H1 (cell line): ENCODE data around the gene ARF6. TPM values are rescaled to one million over a fixed set of nuclear protein-coding genes. Genes with fewer than 3 reads are reported as not detected.

Experiments
- CTCF ChIA-PET: fragments of 300-600 bp; sonication (Branson Sonifier 250); formaldehyde crosslinking; loops from one replicate; lab custom pipeline; 2021; ENCODE audit not compliant: partially characterized antibody; lab: Charles Lee
- POLR2A ChIA-PET: fragments of 300-600 bp; sonication (Branson Sonifier 250); formaldehyde crosslinking; loops from one replicate; lab custom pipeline; 2021; ENCODE audit warnings: inconsistent platforms; ENCODE audit not compliant: partially characterized antibody; lab: Charles Lee
- DNase-seq, 2 experiments: peaks; one replicate each; pipeline versions ENCODE4 v3.0.0 to v3.0.0-alpha.2; 2010 to 2022; ENCODE audit warnings: low spot score in 2 of 2, low read depth in 1 of 2, mixed read lengths in 1 of 2
- FAIRE-seq: peaks from 2 replicates; lab custom pipeline; 2011; peaks lifted over from hg19 to GRCh38; lab: Jason Lieb, UNC
- H2AFZ ChIP-seq: 2 replicates; pipeline ENCODE4 v1.8.1; 2012; ENCODE audit warnings: low read length, inconsistent platforms
- H2AK5ac ChIP-seq: 2 replicates; pipeline ENCODE4 v1.6.1; 2013; ENCODE audit warnings: low read depth, low read length
- H2BK120ac ChIP-seq: replicated peaks from 2 replicates; pipeline ENCODE3; 2013; ENCODE audit warnings: low read depth, low read length, inconsistent platforms
- H2BK12ac ChIP-seq: 2 replicates; pipeline ENCODE4 v1.6.1; 2013; ENCODE audit warnings: low read depth, low read length
- H2BK15ac ChIP-seq: 2 replicates; pipeline ENCODE4 v1.6.1; 2013; ENCODE audit warnings: low read length
- H2BK20ac ChIP-seq: 2 replicates; pipeline ENCODE4 v1.6.1; 2013; ENCODE audit warnings: low read length
- H2BK5ac ChIP-seq: 2 replicates; pipeline ENCODE4 v1.6.1; 2013; ENCODE audit warnings: low read depth, low read length
- H3K14ac ChIP-seq: 2 replicates; pipeline ENCODE4 v1.6.1; 2013; ENCODE audit warnings: inconsistent platforms; ENCODE audit not compliant: insufficient read length
- H3K18ac ChIP-seq: 2 replicates; pipeline ENCODE4 v1.6.1; 2013; ENCODE audit warnings: low read length; ENCODE audit errors: extremely low read depth
- H3K23ac ChIP-seq: 2 replicates; pipeline ENCODE4 v1.6.1; 2013; ENCODE audit warnings: inconsistent platforms; ENCODE audit not compliant: insufficient read length
- H3K23me2 ChIP-seq: 2 replicates; pipeline ENCODE4 v1.6.1; 2013; ENCODE audit warnings: low read depth, low read length
- H3K27ac ChIP-seq: 2 replicates; pipeline ENCODE4 v1.6.1; 2011; ENCODE audit warnings: low read depth, low read length, inconsistent platforms
- H3K27me3 ChIP-seq, 4 experiments: replicated peaks in 1 of 4; 1 replicate in 1 of 4; 2 replicates in 3 of 4; pipeline versions ENCODE4 v1.6.1 to v1.8.1; 2011 to 2013; ENCODE audit warnings: low read length in 3 of 4, mild to moderate bottlenecking in 3 of 4, inconsistent platforms in 2 of 4, mixed read lengths in 2 of 4, moderate library complexity in 1 of 4; ENCODE audit not compliant: control insufficient read depth in 3 of 4, insufficient read depth in 3 of 4; ENCODE audit errors: extremely low read depth in 1 of 4
- H3K36me3 ChIP-seq, 4 experiments: 2 replicates each; pipeline versions ENCODE4 v1.6.1 to v1.8.1; 2011 to 2013; ENCODE audit warnings: mild to moderate bottlenecking in 4 of 4, low read length in 3 of 4, moderate library complexity in 2 of 4, control low read depth in 1 of 4, inconsistent platforms in 1 of 4; ENCODE audit not compliant: insufficient read depth in 4 of 4, control insufficient read depth in 2 of 4
- H3K4ac ChIP-seq: replicated peaks from 2 replicates; pipeline ENCODE3; 2013; ENCODE audit warnings: low read length, low read depth, mixed read lengths, inconsistent platforms; ENCODE audit not compliant: insufficient read length
- H3K4me1 ChIP-seq, 4 experiments: replicated peaks in 1 of 4; 1 replicate in 1 of 4; 2 replicates in 3 of 4; pipeline versions ENCODE4 v1.6.1 to v1.8.1; 2011 to 2013; ENCODE audit warnings: low read length in 3 of 4, inconsistent platforms in 2 of 4, mixed read lengths in 1 of 4; ENCODE audit not compliant: insufficient read depth in 4 of 4, control insufficient read depth in 3 of 4
- H3K4me2 ChIP-seq, 2 experiments: 2 replicates each; pipeline versions ENCODE4 v1.6.1 to v1.8.1; 2011 to 2013; ENCODE audit warnings: low read depth in 2 of 2, low read length in 2 of 2, control low read depth in 1 of 2, inconsistent platforms in 1 of 2, mild to moderate bottlenecking in 1 of 2; ENCODE audit not compliant: insufficient read depth in 1 of 2
- H3K4me3 ChIP-seq, 4 experiments: fragments of 200-600, 300-600 bp in 1 of 4; sonication (generic), shearing (Covaris generic), sonication (Bioruptor Twin) in 1 of 4; 2 replicates each; pipeline versions ENCODE4 v1.5.1 to v1.8.1; 2011 to 2016; ENCODE audit warnings: low read length in 4 of 4, low read depth in 3 of 4, control low read depth in 2 of 4, inconsistent platforms in 2 of 4, mild to moderate bottlenecking in 2 of 4, mixed read lengths in 1 of 4, moderate library complexity in 1 of 4; ENCODE audit not compliant: insufficient read depth in 2 of 4; ENCODE audit errors: extremely low read depth in 1 of 4
- H3K56ac ChIP-seq: replicated peaks from 2 replicates; pipeline ENCODE3; 2013; ENCODE audit warnings: low read depth, mild to moderate bottlenecking, mixed read lengths, low read length, inconsistent platforms; ENCODE audit not compliant: insufficient read length
- H3K79me1 ChIP-seq: 2 replicates; pipeline ENCODE4 v1.6.1; 2013; ENCODE audit warnings: low read depth, low read length, control low read depth
- H3K79me2 ChIP-seq, 2 experiments: 2 replicates each; pipeline versions ENCODE4 v1.6.1 to v1.8.1; 2012 to 2013; ENCODE audit warnings: low read length in 2 of 2, mild to moderate bottlenecking in 2 of 2, inconsistent platforms in 1 of 2; ENCODE audit not compliant: insufficient read depth in 2 of 2, control insufficient read depth in 1 of 2
- H3K9ac ChIP-seq, 4 experiments: replicated peaks in 1 of 4; 1 replicate in 1 of 4; 2 replicates in 3 of 4; pipeline versions ENCODE4 v1.6.1 to v1.8.1; 2011 to 2013; ENCODE audit warnings: low read depth in 3 of 4, low read length in 3 of 4, control low read depth in 2 of 4, mild to moderate bottlenecking in 2 of 4, moderate library complexity in 2 of 4, inconsistent platforms in 1 of 4; ENCODE audit errors: extremely low read depth in 1 of 4
- H3K9me3 ChIP-seq, 2 experiments: 2 replicates each; pipeline versions ENCODE4 v1.6.1 to v1.8.1; 2012 to 2013; ENCODE audit warnings: mild to moderate bottlenecking in 2 of 2, moderate library complexity in 2 of 2, control low read depth in 1 of 2, inconsistent platforms in 1 of 2, low read depth in 1 of 2, low read length in 1 of 2, mixed read lengths in 1 of 2; ENCODE audit not compliant: insufficient read depth in 2 of 2
- H4K20me1 ChIP-seq, 2 experiments: replicated peaks in 1 of 2; 2 replicates each; pipeline versions ENCODE3 to v1.8.1; 2011 to 2013; ENCODE audit warnings: inconsistent platforms in 2 of 2, low read length in 2 of 2, mild to moderate bottlenecking in 1 of 2; ENCODE audit not compliant: insufficient read depth in 2 of 2, control insufficient read depth in 1 of 2
- H4K5ac ChIP-seq: 2 replicates; pipeline ENCODE4 v1.6.1; 2013; ENCODE audit warnings: low read length, low read depth, mixed read lengths, inconsistent platforms; ENCODE audit not compliant: insufficient read length
- H4K8ac ChIP-seq: 2 replicates; pipeline ENCODE4 v1.8.0; 2013; ENCODE audit warnings: mild to moderate bottlenecking, moderate library complexity, low read length, inconsistent platforms; ENCODE audit not compliant: insufficient read depth; ENCODE audit errors: extremely low read depth
- H4K91ac ChIP-seq: replicated peaks from 2 replicates; pipeline ENCODE3; 2013; ENCODE audit warnings: low read length, mixed read lengths, inconsistent platforms; ENCODE audit not compliant: insufficient read length
- BRCA1 ChIP-seq: IDR thresholded peaks from 2 replicates; pipeline ENCODE4 v1.6.1; 2012; ENCODE audit warnings: low read depth, low read length, improper control_type of control experiment
- JUN ChIP-seq: IDR thresholded peaks from 2 replicates; pipeline ENCODE4 v1.6.1; 2011; ENCODE audit warnings: low read depth, mild to moderate bottlenecking, improper control_type of control experiment, low read length
- KDM5A ChIP-seq: fragments of 200-600 bp; IDR thresholded peaks from 2 replicates; pipeline ENCODE4 v1.7.1; 2012; ENCODE audit warnings: mild to moderate bottlenecking, low read length, inconsistent platforms, mixed read lengths
- SP2 ChIP-seq: IDR thresholded peaks from 2 replicates; pipeline ENCODE4 v1.6.1; 2012; ENCODE audit warnings: mild to moderate bottlenecking, low read length, inconsistent platforms
- SRF ChIP-seq: IDR thresholded peaks from 2 replicates; pipeline ENCODE4 v1.6.1; 2011; ENCODE audit warnings: mild to moderate bottlenecking, low read depth, low read length, moderate library complexity
- TBP ChIP-seq: IDR thresholded peaks from 2 replicates; pipeline ENCODE4 v1.6.1; 2011; ENCODE audit warnings: low read depth, low read length, improper control_type of control experiment
- WGBS, 2 experiments: shearing (Covaris generic) in 1 of 2; methylation state at CpG; one replicate each; pipeline versions ENCODE4 v1.1.6 to v1.1.7; 2013 to 2015; ENCODE audit warnings: low lambda C conversion rate in 2 of 2, mixed read lengths in 2 of 2, inconsistent platforms in 1 of 2, low coverage in 1 of 2, missing lambda C conversion rate in 1 of 2; ENCODE audit not compliant: insufficient replicate concordance in 2 of 2, insufficient coverage in 1 of 2, insufficient read length in 1 of 2; ENCODE audit errors: extremely low coverage in 1 of 2, missing lambda C conversion rate in 1 of 2; 5-methylcytosine and 5-hydroxymethylcytosine counted together
- polyA plus RNA-seq, 7 experiments: library from polyadenylated mRNA; depleted of rRNA in 3 of 7; stranded (reverse) in 5 of 7; unstranded in 2 of 7; fragments of >200 nt in 5 of 7; fragments of 200-250 nt in 2 of 7; gene quantifications; 1 replicate in 5 of 7; 2 replicates in 1 of 7; 4 replicates in 1 of 7; pipeline versions ENCODE4 v1.2.1 to v1.2.3, GENCODE V29; 2011 to 2013; ENCODE audit warnings: missing spikeins in 2 of 7, mixed read lengths in 2 of 7
- total RNA-seq: library from RNA; stranded (reverse); fragmentation: NEBNext Ultra II Directional; extraction: Animal tissue kit (Norgen Biotek cat#: 25700); gene quantifications from 2 replicates; pipeline ENCODE4 v1.2.1, GENCODE V29; 2021
- TF ChIP-seq, protein P1 (sequence below): IDR thresholded peaks from 2 replicates; pipeline ENCODE4 v1.6.1; 2012; ENCODE audit warnings: inconsistent platforms
- TF ChIP-seq, protein P2 (sequence below): IDR thresholded peaks from 2 replicates; pipeline ENCODE4 v1.6.1; 2012; ENCODE audit warnings: inconsistent platforms
- TF ChIP-seq, protein P3 (sequence below): IDR thresholded peaks from 2 replicates; pipeline ENCODE4 v1.6.1; 2011; ENCODE audit warnings: low read length, improper control_type of control experiment

The ARF6 gene
- total and polyA plus RNA-seq, 2 of the 8 experiments (the other 6 are each of a cell fraction or from before 2014, with no cell fraction given), result 17.2 to 56.7 TPM

DNA sequence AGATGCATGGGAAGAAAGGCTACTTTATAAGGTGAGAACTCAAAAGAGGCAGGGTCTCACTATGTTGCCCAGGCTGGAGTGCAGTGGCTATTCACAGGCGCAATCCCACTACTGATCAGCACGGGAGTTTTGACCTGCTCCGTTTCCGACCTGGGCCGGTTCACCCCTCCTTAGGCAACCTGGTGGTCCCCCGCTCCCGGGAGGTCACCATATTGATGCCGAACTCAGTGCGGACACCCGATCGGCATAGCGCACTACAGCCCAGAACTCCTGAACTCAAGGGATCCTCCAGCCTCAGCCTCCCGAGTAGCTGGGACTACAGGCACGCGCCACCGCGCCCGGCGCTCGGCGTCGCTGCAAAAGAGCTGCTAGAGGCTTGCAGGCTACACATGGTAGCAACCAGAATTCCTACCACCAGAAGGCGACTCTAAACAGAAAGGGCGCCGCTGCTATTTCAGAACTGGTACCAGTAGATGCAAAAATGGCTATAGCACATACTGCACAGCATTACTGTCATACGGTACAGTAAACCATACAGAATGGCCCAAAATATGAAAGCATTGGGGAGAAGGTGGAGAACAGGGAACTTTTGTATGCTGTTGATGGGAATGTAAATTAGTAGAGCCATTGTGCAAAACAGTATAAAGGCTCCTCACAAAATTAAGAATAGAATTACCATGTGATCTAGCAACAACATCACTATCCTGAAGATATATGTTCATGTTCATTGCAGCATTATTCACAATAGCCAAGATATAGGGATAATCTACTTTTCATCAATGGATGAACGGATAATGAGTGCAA lies 39.1 kb upstream of the ARF6 start:
- H3K4ac ChIP-seq, result no peak overlapping the region
- H3K18ac ChIP-seq, result no peak overlapping the region
- H3K79me1 ChIP-seq, result no peaks in the 10 kb centered on the region
- FAIRE-seq (no peak), DNase-seq (peak in 1 of 2 experiments; percentile 81)
- H3K4me1 ChIP-seq, result no peaks in the 10 kb centered on the region
- no peak overlapping the region for H2BK20ac ChIP-seq
- no peak overlapping the region for H3K4me3 ChIP-seq
- no peak overlapping the region for H3K23ac ChIP-seq
- no peak overlapping the region for H4K5ac ChIP-seq
- no peak overlapping the region for H4K91ac ChIP-seq
- no peak overlapping the region for H2AFZ ChIP-seq
- peaks cover 0 to 15% (median 7%) of the 10 kb centered on the region in 4 experiments; a peak in 4 of 8 replicates for H3K36me3 ChIP-seq
- no peak overlapping the region for H2BK5ac ChIP-seq
- no peak overlapping the region for H2AK5ac ChIP-seq
- no peaks in the 10 kb centered on the region for H3K27me3 ChIP-seq
- no peaks in the 10 kb centered on the region for H4K20me1 ChIP-seq
- H2BK120ac ChIP-seq, result no peak overlapping the region
- H3K4me2 ChIP-seq, result peak overlapping the region in 1 of 2 experiments; percentile 74; a peak in 1 of 4 replicates
- H3K9ac ChIP-seq, result no peak overlapping the region
- H3K27ac ChIP-seq, result no peak overlapping the region
- 44% methylated on average over 22 of the region's 27 CpGs; no CpG with 5 or more reads in 1 of the 2 experiments for WGBS, 2 experiments
- no peak overlapping the region for H2BK15ac ChIP-seq
- H3K56ac ChIP-seq, result no peak overlapping the region
- H3K14ac ChIP-seq, result no peak overlapping the region
- no peak overlapping the region; the same call in 1 of the 2 replicates for H4K8ac ChIP-seq
- POLR2A ChIA-PET, result interaction anchor here (1.6 to 2.0 kb wide), 2 partner anchors 9 to 12 kb away, joined by 7 to 8 read pairs; no protein-coding TSS in a partner anchor
- peaks cover 4 to 26% of the 10 kb centered on the region in 2 experiments; a peak in 2 of 4 replicates for H3K79me2 ChIP-seq
- CTCF ChIA-PET, result interaction anchor here (0.5 to 5.9 kb wide), 15 partner anchors 8 to 364 kb away, joined by 3 to 79 read pairs (median 3); no protein-coding TSS in a partner anchor
- peaks cover 2% of the 10 kb centered on the region; the same call in 1 of the 2 replicates for H3K23me2 ChIP-seq
- no peak overlapping the region for H2BK12ac ChIP-seq
- no peaks in the 10 kb centered on the region for H3K9me3 ChIP-seq
- TF ChIP-seq BRCA1 (no peak), TBP (peak; percentile 84), SP2 (no peak), KDM5A (no peak), JUN (no peak), SRF (peak; percentile 11; the same call in 1 of the 2 replicates)
- TF ChIP-seq, protein P1, sequence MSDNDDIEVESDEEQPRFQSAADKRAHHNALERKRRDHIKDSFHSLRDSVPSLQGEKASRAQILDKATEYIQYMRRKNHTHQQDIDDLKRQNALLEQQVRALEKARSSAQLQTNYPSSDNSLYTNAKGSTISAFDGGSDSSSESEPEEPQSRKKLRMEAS, result peak; percentile 78
- TF ChIP-seq, protein P2, sequence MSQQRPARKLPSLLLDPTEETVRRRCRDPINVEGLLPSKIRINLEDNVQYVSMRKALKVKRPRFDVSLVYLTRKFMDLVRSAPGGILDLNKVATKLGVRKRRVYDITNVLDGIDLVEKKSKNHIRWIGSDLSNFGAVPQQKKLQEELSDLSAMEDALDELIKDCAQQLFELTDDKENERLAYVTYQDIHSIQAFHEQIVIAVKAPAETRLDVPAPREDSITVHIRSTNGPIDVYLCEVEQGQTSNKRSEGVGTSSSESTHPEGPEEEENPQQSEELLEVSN, result peak; percentile 44
- TF ChIP-seq, protein P3, sequence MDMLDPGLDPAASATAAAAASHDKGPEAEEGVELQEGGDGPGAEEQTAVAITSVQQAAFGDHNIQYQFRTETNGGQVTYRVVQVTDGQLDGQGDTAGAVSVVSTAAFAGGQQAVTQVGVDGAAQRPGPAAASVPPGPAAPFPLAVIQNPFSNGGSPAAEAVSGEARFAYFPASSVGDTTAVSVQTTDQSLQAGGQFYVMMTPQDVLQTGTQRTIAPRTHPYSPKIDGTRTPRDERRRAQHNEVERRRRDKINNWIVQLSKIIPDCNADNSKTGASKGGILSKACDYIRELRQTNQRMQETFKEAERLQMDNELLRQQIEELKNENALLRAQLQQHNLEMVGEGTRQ, result no peak
